ENCODE results near the gene NOTUM.
"Not testable (repeated sequence)": the region's sequence is repeated elsewhere in the genome, so short reads cannot be mapped to it uniquely, and the experiment has no call there.

NOTUM gene

GRCh38 chr17:81957691-81958432, 3.1 kb downstream of the NOTUM start:
- DNase-seq (ENCODE audit: low read depth in 2 of 2) = no peak

- DNase-seq (ENCODE audit: low read depth in 2 of 2) = no peak
Measured at GRCh38 chr17:81956607-81957589, 4.1 kb downstream of the NOTUM start.

- no peak for DNase-seq (ENCODE audit: low read depth in 2 of 2)
Measured at GRCh38 chr17:81955756-81956544, 5.0 kb downstream of the NOTUM start.

- no peak for DNase-seq (ENCODE audit: low read depth in 2 of 2)
Measured at GRCh38 chr17:81955058-81955681, 5.8 kb downstream of the NOTUM start.

GRCh38 chr17:81954131-81955057, 6.6 kb downstream of the NOTUM start:
- DNase-seq (ENCODE audit: low read depth in 2 of 2) = no peak

- not testable (repeated sequence) for DNase-seq (ENCODE audit: low read depth in 2 of 2)
Measured at GRCh38 chr17:81953443-81953842, 7.5 kb downstream of the NOTUM start.

- DNase-seq (ENCODE audit: low read depth in 2 of 2) = no peak
Measured at GRCh38 chr17:81952792-81953228, 8.2 kb downstream of the NOTUM start.

- DNase-seq (ENCODE audit: low read depth in 2 of 2) = no peak
Measured at GRCh38 chr17:81951785-81952684, 9.0 kb downstream of the NOTUM start.

- DNase-seq (ENCODE audit: low read depth in 2 of 2) = no peak
Measured at GRCh38 chr17:81950501-81950900, 10.5 kb downstream of the NOTUM start.

- DNase-seq (ENCODE audit: low read depth in 2 of 2) = no peak
Measured at GRCh38 chr17:81948635-81949378, 12.2 kb downstream of the NOTUM start.

- DNase-seq (ENCODE audit: low read depth in 2 of 2) = no peak
Measured at GRCh38 chr17:81947189-81947588, 13.8 kb downstream of the NOTUM start, which contains the start of gene MYADML2. Gene MYADML2 (minus strand): TSS chr17:81947233. CDS start chr17:81941741, 5,492 bp downstream.

- no peak for DNase-seq (ENCODE audit: low read depth in 2 of 2)
Measured at GRCh38 chr17:81944858-81945257, 16.1 kb downstream of the NOTUM start.

GRCh38 chr17:81942167-81942553, 18.8 kb downstream of the NOTUM start:
- DNase-seq (ENCODE audit: low read depth in 2 of 2) = no peak

GRCh38 chr17:81941484-81942166, 19.4 kb downstream of the NOTUM start:
- DNase-seq (ENCODE audit: low read depth in 2 of 2) = no peak

- no peak for DNase-seq (ENCODE audit: low read depth in 2 of 2)
Measured at GRCh38 chr17:81940538-81941483, 20.2 kb downstream of the NOTUM start.

- no peak for DNase-seq (ENCODE audit: low read depth in 2 of 2)
Measured at GRCh38 chr17:81939881-81940385, 21.1 kb downstream of the NOTUM start.
